ENCODE measurements around the gene KMT5B.

KMT5B gene

GRCh38 chr11:68215524-68216170 lies 2.6 kb upstream of the KMT5B start:
- no peak for DNase-seq (ENCODE audit: low spot score)

- DNase-seq (ENCODE audit: low spot score), result no peak
Observed at GRCh38 chr11:68215087-68215445, 2.0 kb upstream of the KMT5B start.

- no peak for DNase-seq (ENCODE audit: low spot score)
Observed at GRCh38 chr11:68214173-68215086, 1.3 kb upstream of the KMT5B start.

- DNase-seq (ENCODE audit: low spot score), result peak; percentile 93
Observed at GRCh38 chr11:68213555-68214172, 568 bp upstream of the KMT5B start.

GRCh38 chr11:68212421-68213134 lies 518 bp downstream of the KMT5B start:
- peak; percentile 94 for DNase-seq (ENCODE audit: low spot score)

GRCh38 chr11:68211546-68211945 lies 1.6 kb downstream of the KMT5B start:
- DNase-seq (ENCODE audit: low spot score), result no peak

GRCh38 chr11:68206211-68206610 lies 6.9 kb downstream of the KMT5B start:
- DNase-seq (ENCODE audit: low spot score), result peak; percentile 67

GRCh38 chr11:68204402-68204801 lies 8.7 kb downstream of the KMT5B start:
- DNase-seq (ENCODE audit: low spot score), result no peak

GRCh38 chr11:68202165-68202564 lies 10.9 kb downstream of the KMT5B start:
- DNase-seq (ENCODE audit: low spot score), result no peak

GRCh38 chr11:68201492-68201891 lies 11.6 kb downstream of the KMT5B start:
- no peak for DNase-seq (ENCODE audit: low spot score)

GRCh38 chr11:68200639-68201038 lies 12.5 kb downstream of the KMT5B start:
- peak; percentile 77 for DNase-seq (ENCODE audit: low spot score)

GRCh38 chr11:68199295-68199987 lies 13.7 kb downstream of the KMT5B start:
- no peak for DNase-seq (ENCODE audit: low spot score)

GRCh38 chr11:68196219-68196618 lies 16.9 kb downstream of the KMT5B start:
- no peak for DNase-seq (ENCODE audit: low spot score)

- no peak for DNase-seq (ENCODE audit: low spot score)
Observed at GRCh38 chr11:68194675-68195294, 18.3 kb downstream of the KMT5B start.

GRCh38 chr11:68193018-68193417 lies 20.1 kb downstream of the KMT5B start:
- DNase-seq (ENCODE audit: low spot score), result no peak

GRCh38 chr11:68191661-68192579 lies 21.2 kb downstream of the KMT5B start:
- no peak for DNase-seq (ENCODE audit: low spot score)

GRCh38 chr11:68189888-68190287 lies 23.2 kb downstream of the KMT5B start:
- DNase-seq (ENCODE audit: low spot score), result no peak

GRCh38 chr11:68189082-68189481 lies 24.0 kb downstream of the KMT5B start:
- no peak for DNase-seq (ENCODE audit: low spot score)

GRCh38 chr11:68186061-68186460 lies 27.0 kb downstream of the KMT5B start:
- DNase-seq (ENCODE audit: low spot score), result no peak

Data from GM03348 (cell line).